Cardiac muscle cell (in vitro differentiated cells and primary cell): ENCODE data around the gene C19orf67. TPM values are rescaled to one million over a fixed set of nuclear protein-coding genes. Genes with fewer than 3 reads are reported as not detected.
A peak's percentile ranks its signal among the peaks of the same experiment; 100 is the strongest.

Experiments used
- DNase-seq, 2 donors: peaks; one replicate each; pipeline versions ENCODE4 v3.0.0 to v3.0.0-alpha.2; 2010 to 2017; ENCODE audit warnings: low read depth in 1 of 2, low spot score in 1 of 2
- H3K27ac ChIP-seq: fragments of 200-600 bp; sonication (generic); 2 replicates; pipeline ENCODE4 v1.5.1; 2016
- H3K27me3 ChIP-seq: fragments of 200-600 bp; sonication (generic); 2 replicates; pipeline ENCODE4 v1.6.0; 2016; ENCODE audit warnings: control low read depth
- H3K36me3 ChIP-seq: fragments of 200-600 bp; sonication (generic); 2 replicates; pipeline ENCODE4 v1.5.1; 2016; ENCODE audit warnings: control low read depth
- H3K4me1 ChIP-seq: fragments of 200-600 bp; sonication (generic); 2 replicates; pipeline ENCODE4 v1.8.1; 2017; ENCODE audit warnings: low read depth, mild to moderate bottlenecking, mixed run types
- H3K4me3 ChIP-seq: fragments of 200-600 bp; sonication (generic); 2 replicates; pipeline ENCODE4 v1.5.1; 2016; ENCODE audit warnings: mild to moderate bottlenecking
- H3K9me3 ChIP-seq: fragments of 200-600 bp; sonication (generic); 2 replicates; pipeline ENCODE4 v1.5.1; 2017; ENCODE audit warnings: low read depth, mild to moderate bottlenecking, control low read depth
- polyA plus RNA-seq: library from polyadenylated mRNA; unstranded; fragments of >200 nt; fragmentation: Nextera tagmentation; extraction: Ambion mirVana; gene quantifications from 2 replicates; pipeline ENCODE4 v1.2.1, GENCODE V29; 2016
- total RNA-seq: library from RNA; depleted of rRNA; stranded (reverse); fragments of >200 nt; gene quantifications from 2 replicates; pipeline ENCODE4 v1.2.3, GENCODE V29; 2016
- TF ChIP-seq, protein P1 (sequence below): IDR thresholded peaks from 2 replicates; pipeline ENCODE4 v1.5.1; 2012; ENCODE audit warnings: low read depth, mild to moderate bottlenecking, low read length

C19orf67 gene
- total and polyA plus RNA-seq, 2 experiments from 2014 or later, result 7.5 to 14.2 TPM

DNA sequence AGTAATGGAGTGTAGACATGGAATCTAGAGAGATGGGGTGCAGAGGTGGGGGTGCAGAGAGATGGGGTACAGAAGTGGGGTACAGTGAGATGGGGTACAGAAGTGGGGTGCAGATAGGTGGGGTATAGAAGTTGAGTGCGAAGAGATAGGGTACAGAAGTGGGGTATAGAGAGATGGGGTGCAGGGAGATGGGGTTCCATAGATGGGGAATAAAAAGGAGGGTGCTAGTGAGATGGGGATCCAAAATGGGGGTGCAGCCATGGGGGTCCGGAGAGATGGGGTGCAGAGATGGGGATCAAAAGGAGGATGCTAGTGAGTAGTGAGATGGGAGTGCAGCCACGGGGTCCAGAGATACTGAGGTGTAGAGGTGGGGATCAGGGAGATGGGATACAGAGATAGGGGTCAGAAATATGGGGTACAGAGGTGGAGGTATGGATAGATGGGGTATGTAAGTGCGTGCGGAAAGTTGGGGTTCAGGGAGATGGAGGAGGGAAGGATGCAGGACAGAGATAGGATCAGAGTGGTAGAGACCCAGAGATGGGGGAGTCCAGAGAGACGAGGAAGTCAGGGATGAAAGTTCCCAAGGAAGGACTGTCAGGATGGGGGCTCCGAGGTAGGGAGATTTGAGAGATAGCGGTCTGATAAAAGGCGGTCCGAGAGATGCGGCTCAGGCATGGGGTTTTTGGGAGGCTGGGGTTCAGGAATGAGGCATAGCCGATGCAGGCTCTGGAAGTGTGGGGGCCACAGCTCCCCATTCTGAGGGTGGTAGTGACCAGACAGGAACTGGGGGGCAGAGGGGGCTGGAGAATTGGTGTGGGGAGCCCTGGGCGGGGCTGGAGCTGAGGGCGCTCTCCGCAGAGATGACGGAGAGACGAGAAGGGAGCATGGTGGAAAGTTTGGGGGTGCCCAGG is 27.1 kb downstream of the C19orf67 start:
- TF ChIP-seq, protein P1, sequence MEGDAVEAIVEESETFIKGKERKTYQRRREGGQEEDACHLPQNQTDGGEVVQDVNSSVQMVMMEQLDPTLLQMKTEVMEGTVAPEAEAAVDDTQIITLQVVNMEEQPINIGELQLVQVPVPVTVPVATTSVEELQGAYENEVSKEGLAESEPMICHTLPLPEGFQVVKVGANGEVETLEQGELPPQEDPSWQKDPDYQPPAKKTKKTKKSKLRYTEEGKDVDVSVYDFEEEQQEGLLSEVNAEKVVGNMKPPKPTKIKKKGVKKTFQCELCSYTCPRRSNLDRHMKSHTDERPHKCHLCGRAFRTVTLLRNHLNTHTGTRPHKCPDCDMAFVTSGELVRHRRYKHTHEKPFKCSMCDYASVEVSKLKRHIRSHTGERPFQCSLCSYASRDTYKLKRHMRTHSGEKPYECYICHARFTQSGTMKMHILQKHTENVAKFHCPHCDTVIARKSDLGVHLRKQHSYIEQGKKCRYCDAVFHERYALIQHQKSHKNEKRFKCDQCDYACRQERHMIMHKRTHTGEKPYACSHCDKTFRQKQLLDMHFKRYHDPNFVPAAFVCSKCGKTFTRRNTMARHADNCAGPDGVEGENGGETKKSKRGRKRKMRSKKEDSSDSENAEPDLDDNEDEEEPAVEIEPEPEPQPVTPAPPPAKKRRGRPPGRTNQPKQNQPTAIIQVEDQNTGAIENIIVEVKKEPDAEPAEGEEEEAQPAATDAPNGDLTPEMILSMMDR, result no peak
- peaks cover 4% of the 10 kb centered on the region for H3K4me1 ChIP-seq
- DNase-seq, result no peak
- H3K27ac ChIP-seq, result no peak overlapping the region
- peak overlapping the region; percentile 27 for H3K4me3 ChIP-seq
- peaks cover 23% of the 10 kb centered on the region for H3K27me3 ChIP-seq
- no peaks in the 10 kb centered on the region for H3K9me3 ChIP-seq
- H3K36me3 ChIP-seq, result no peaks in the 10 kb centered on the region

DNA sequence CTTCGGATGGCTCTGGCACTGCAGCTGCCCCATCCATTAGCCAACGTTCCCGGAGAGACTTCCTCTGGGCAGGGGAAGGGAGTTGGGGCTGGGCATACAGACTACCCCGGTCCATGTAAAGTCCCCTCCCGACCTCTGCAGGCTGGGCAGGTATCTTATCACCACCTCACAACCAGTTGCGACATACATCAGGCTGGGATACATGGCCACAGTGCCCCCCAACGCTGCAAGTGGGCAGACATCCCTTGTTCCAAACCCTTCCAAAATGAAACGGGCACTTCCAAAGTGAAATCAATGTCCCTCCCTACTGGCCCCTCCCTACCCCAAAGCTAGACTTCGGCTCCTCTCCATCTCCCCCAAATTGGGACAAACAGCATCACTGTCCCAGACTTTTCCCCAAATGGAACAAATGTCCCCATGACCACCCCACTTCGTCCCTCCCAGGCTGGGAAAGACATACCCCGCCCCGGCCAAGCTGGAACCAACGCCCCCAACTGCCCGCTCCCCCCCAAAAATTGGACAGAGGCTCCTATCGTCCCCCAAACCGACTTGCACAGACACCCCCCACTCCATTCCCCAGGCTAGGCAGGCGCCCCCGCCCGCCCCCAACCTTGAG is 28.7 kb downstream of the C19orf67 start:
- H3K4me1 ChIP-seq, result peaks cover 4% of the 10 kb centered on the region
- H3K36me3 ChIP-seq, result no peaks in the 10 kb centered on the region
- H3K9me3 ChIP-seq, result no peaks in the 10 kb centered on the region
- peak in 1 of 2 donors; percentile 5 for DNase-seq
- TF ChIP-seq, protein P1, result no peak
- no peak overlapping the region for H3K27ac ChIP-seq
- peaks cover 23% of the 10 kb centered on the region for H3K27me3 ChIP-seq
- H3K4me3 ChIP-seq, result peak overlapping the region; percentile 27

DNA sequence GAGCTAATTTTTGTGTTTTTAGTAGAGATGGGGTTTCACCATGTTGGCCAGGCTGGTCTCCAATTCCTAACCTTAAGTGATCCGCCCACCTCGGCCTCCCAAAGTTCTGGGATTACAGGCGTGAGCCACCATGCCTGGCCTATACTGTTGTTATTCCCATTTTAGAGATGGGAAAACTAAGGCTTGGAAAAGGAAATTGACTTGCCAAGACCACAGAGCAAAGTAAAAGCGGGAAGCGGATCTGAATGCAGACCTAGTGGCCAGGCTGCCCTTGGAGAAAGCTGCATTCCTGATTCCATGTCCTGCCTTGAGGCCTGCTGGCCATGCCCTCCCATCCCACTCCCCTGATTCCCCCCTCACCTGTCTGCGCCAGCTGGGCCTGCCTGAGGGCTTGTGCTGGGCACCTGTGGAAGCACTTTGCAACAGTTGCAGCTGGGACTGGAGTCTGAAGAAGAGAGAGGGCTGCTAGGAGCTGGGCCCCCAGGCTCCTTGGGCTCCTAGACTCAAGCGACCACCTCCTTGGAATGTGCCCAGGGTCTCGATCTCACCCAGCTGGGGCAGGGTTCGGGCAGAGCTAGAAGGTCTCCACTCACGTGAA is 29.4 kb downstream of the C19orf67 start:
- Histone ChIP-seq H3K4me3 (no peak overlapping the region), H3K27me3 (peaks cover 23% of the 10 kb centered on the region), H3K4me1 (peaks cover 4% of the 10 kb centered on the region), H3K36me3 (no peaks in the 10 kb centered on the region), H3K27ac (no peak overlapping the region), H3K9me3 (no peaks in the 10 kb centered on the region)
- TF ChIP-seq, protein P1, result no peak
- no peak for DNase-seq

DNA sequence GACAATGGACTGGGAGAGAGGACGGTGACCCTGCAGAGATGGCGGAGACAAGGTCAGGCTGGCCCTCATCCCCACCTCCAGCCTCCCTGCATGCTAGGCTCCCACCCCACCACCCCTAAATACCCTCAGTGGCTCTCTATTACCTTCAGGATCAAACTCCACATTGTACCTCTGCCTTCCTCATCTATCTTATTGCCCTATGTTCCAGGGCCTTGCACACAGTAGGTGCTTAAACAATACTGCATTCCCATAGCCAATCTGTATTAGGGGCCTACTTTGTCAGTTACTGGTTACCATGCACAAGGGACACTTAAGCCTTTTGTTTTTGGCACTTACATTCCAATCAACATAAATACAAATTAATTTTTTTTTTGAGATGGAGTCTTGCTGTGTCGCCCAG is 30.2 kb downstream of the C19orf67 start:
- H3K9me3 ChIP-seq, result no peaks in the 10 kb centered on the region
- no peaks in the 10 kb centered on the region for H3K36me3 ChIP-seq
- H3K27me3 ChIP-seq, result peaks cover 23% of the 10 kb centered on the region
- TF ChIP-seq, protein P1, result no peak
- peaks cover 4% of the 10 kb centered on the region for H3K4me1 ChIP-seq
- H3K27ac ChIP-seq, result no peak overlapping the region
- no peak for DNase-seq
- H3K4me3 ChIP-seq, result no peak overlapping the region

DNA sequence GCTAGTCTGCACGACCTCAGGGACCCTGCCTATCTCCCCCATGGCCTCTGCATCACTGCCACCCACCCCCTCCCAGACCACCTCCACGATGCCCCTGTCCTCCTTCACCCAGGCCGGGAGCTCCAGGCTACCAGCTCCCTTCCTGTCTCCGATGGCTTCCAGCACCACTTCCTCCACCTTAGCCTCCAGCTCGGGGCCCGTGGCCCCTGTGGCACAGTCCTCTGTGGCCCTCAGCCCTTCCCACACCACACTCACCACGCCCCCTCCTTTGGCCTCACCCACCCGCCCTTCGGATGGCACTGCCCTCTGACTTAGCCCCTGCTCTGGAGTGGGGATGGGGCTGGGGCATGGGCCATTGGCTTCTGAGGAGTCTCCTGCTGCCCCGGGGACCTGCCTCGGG is 30.9 kb downstream of the C19orf67 start:
- Histone ChIP-seq H3K27ac (no peak overlapping the region), H3K4me1 (peaks cover 4% of the 10 kb centered on the region), H3K27me3 (peaks cover 21% of the 10 kb centered on the region), H3K4me3 (no peak overlapping the region), H3K9me3 (no peaks in the 10 kb centered on the region), H3K36me3 (no peaks in the 10 kb centered on the region)
- TF ChIP-seq, protein P1, result no peak
- no peak for DNase-seq
